ENCODE measurements around the gene DNAJA3.

The DNAJA3 gene

DNA sequence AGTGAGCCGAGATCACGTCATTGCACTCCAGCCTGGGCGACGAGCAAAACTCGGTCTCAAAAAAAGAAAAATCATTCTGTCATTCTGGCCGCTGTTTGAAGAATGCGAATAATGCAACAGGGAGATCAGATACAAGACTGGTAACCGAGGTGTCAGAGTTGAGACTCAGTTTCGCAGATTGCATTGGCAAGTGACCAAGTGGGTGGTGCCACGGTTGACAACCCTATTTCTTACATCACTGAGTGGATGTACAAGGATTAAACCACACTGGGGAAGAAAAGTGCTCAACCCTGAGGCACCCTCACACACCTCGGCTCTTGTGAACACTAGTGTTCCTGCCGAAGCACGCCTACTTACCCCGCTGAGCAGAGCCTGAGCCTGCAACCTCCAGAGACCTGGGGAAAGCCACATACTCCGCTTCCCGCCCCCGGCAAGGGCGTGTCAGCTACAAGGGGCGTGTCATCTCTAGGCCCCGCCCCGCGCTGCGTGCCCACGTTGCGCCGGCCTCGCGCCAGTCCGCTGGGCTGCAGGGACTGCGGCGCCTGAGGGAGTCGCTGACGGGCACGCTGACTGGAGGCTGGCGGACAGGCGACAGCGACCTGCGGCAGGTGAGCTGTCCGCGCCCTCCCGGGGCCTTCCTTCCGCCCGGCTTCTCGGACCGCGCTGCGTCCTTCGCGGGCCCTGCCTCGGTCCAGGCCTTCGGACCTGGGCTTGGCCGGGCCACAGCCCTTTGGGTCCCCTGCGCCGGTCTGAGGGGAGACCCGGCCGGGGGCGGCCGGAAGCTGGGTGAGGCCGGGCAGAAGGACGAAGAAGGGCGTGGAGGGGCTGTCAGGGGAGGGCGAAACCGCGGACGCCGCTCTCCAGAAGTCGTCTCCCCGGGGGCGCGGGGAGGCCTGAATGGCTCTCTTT lies 50.5 kb downstream of the DNAJA3 start, which contains the start of gene HMOX2:
HMOX2 (plus strand) TSS at position 519 of the 909 bp plus-strand sequence. CDS start 29,127 bp downstream, outside the sequence.
- H3K27ac ChIP-seq (ENCODE audit: poor library complexity, severe bottlenecking) = peak within 1 kb of the TSS; percentile 78
- H3K9me3 ChIP-seq (ENCODE audit: severe bottlenecking) = no peaks in the 10 kb centered on the region
- peak within 1 kb of the TSS; percentile 90 for H3K4me3 ChIP-seq (ENCODE audit: severe bottlenecking)
- TF ChIP-seq, protein P1, sequence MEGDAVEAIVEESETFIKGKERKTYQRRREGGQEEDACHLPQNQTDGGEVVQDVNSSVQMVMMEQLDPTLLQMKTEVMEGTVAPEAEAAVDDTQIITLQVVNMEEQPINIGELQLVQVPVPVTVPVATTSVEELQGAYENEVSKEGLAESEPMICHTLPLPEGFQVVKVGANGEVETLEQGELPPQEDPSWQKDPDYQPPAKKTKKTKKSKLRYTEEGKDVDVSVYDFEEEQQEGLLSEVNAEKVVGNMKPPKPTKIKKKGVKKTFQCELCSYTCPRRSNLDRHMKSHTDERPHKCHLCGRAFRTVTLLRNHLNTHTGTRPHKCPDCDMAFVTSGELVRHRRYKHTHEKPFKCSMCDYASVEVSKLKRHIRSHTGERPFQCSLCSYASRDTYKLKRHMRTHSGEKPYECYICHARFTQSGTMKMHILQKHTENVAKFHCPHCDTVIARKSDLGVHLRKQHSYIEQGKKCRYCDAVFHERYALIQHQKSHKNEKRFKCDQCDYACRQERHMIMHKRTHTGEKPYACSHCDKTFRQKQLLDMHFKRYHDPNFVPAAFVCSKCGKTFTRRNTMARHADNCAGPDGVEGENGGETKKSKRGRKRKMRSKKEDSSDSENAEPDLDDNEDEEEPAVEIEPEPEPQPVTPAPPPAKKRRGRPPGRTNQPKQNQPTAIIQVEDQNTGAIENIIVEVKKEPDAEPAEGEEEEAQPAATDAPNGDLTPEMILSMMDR (IDR thresholded peaks at IDR 0.05; ENCODE audit: poor library complexity, severe bottlenecking) = peak; percentile 65
- peak; percentile 87 for DNase-seq (ENCODE audit: low spot score)
- peaks cover 26% of the 10 kb centered on the region for H3K36me3 ChIP-seq (ENCODE audit: low read depth)
- ATAC-seq (ENCODE audit: low read depth) = peak; percentile 74
- no peaks in the 10 kb centered on the region for H3K27me3 ChIP-seq (ENCODE audit: insufficient read depth, poor library complexity, severe bottlenecking)
- peaks cover 23% of the 10 kb centered on the region for H3K4me1 ChIP-seq (ENCODE audit: insufficient read depth, poor library complexity, severe bottlenecking)

DNA sequence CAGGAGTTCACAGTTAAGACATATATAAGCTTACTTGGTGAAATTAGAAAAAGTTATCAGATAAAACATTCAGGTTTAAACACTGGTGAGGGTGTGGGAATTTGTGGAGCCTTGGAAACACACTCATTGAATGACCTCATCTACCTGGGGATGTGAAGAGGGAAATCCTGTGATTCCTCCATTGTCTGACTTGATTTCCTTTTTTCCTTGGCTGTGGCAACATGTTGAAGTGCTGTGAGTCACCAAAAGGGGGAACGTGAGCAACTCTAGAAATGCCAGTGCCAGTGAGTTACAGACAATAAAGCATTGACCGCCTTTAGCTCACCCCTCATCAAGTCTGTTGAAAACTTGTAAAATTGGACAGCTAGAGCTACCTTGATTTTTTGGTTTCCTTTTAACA lies 52.3 kb downstream of the DNAJA3 start:
- DNase-seq (ENCODE audit: low spot score) (no peak), ATAC-seq (ENCODE audit: low read depth) (peak; percentile 35)
- peak overlapping the region; percentile 78 for H3K27ac ChIP-seq (ENCODE audit: poor library complexity, severe bottlenecking)
- peaks cover 26% of the 10 kb centered on the region for H3K36me3 ChIP-seq (ENCODE audit: low read depth)
- H3K4me1 ChIP-seq (ENCODE audit: insufficient read depth, poor library complexity, severe bottlenecking) = peaks cover 37% of the 10 kb centered on the region
- H3K9me3 ChIP-seq (ENCODE audit: severe bottlenecking) = no peaks in the 10 kb centered on the region
- TF ChIP-seq, protein P1 (IDR thresholded peaks at IDR 0.05; ENCODE audit: poor library complexity, severe bottlenecking) = peak; percentile 35
- peak overlapping the region; percentile 90 for H3K4me3 ChIP-seq (ENCODE audit: severe bottlenecking)
- no peaks in the 10 kb centered on the region for H3K27me3 ChIP-seq (ENCODE audit: insufficient read depth, poor library complexity, severe bottlenecking)

DNA sequence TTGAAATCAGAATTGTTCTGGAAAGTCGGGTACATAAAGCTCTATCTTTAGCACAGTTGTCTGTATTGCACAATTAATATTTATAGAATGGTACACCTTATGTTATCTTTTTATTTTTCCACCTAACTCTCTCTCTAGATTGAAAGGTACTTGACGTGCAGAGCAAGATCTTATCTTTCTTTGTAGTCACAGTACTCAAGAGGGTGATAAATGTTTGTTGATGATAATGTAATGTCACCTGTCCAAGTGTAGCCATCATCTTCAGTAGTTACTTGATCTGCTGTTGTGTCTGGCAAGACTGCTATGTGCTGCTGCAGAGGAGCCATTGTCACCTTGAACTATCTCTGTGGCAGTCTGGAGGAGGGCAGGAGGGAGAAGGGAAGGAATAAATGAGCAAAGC lies 55.9 kb downstream of the DNAJA3 start:
- H3K27ac ChIP-seq (ENCODE audit: poor library complexity, severe bottlenecking) = peak overlapping the region; percentile 9
- H3K27me3 ChIP-seq (ENCODE audit: insufficient read depth, poor library complexity, severe bottlenecking) = no peaks in the 10 kb centered on the region
- no peaks in the 10 kb centered on the region for H3K9me3 ChIP-seq (ENCODE audit: severe bottlenecking)
- TF ChIP-seq, protein P1 (IDR thresholded peaks at IDR 0.05; ENCODE audit: poor library complexity, severe bottlenecking) = no peak
- DNase-seq (ENCODE audit: low spot score) = no peak
- peaks cover 26% of the 10 kb centered on the region for H3K4me1 ChIP-seq (ENCODE audit: insufficient read depth, poor library complexity, severe bottlenecking)
- peaks cover 57% of the 10 kb centered on the region for H3K36me3 ChIP-seq (ENCODE audit: low read depth)
- H3K4me3 ChIP-seq (ENCODE audit: severe bottlenecking) = no peak overlapping the region
- ATAC-seq (ENCODE audit: low read depth) = no peak

DNA sequence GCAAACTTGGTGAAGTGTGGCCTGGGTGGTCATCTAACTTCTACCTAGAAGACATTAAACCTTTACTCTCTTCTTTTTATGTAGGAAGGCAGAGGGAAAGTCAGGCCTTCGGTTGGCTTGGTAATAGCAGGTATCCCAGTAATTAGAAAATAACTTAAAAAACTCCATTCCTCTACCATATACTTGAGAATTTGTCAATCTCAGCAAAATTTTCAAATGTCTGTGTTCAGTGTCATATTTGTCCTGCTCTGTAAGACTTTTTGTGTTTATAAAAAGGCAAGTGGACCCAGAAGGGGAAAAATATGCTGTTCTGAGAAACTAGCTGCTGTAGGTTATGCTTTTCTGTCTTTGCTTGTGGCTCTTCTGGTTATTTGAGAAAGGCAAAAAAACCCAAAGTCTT lies 56.3 kb downstream of the DNAJA3 start:
- Histone ChIP-seq H3K4me1 (ENCODE audit: insufficient read depth, poor library complexity, severe bottlenecking) (peaks cover 26% of the 10 kb centered on the region), H3K9me3 (ENCODE audit: severe bottlenecking) (no peaks in the 10 kb centered on the region), H3K36me3 (ENCODE audit: low read depth) (peaks cover 61% of the 10 kb centered on the region), H3K4me3 (ENCODE audit: severe bottlenecking) (no peak overlapping the region), H3K27ac (ENCODE audit: poor library complexity, severe bottlenecking) (peak overlapping the region; percentile 9), H3K27me3 (ENCODE audit: insufficient read depth, poor library complexity, severe bottlenecking) (no peaks in the 10 kb centered on the region)
- ATAC-seq (ENCODE audit: low read depth) (no peak), DNase-seq (ENCODE audit: low spot score) (no peak)
- TF ChIP-seq, protein P1 (IDR thresholded peaks at IDR 0.05; ENCODE audit: poor library complexity, severe bottlenecking) = no peak
